ENCODE results near the gene RNASE2. TPM values are rescaled to one million over a fixed set of nuclear protein-coding genes. Genes with fewer than 3 reads are reported as not detected.
"Not testable (repeated sequence)": the region's sequence is repeated elsewhere in the genome, so short reads cannot be mapped to it uniquely, and the experiment has no call there.

Gene RNASE2
- not detected in 2 replicates for total RNA-seq

DNA sequence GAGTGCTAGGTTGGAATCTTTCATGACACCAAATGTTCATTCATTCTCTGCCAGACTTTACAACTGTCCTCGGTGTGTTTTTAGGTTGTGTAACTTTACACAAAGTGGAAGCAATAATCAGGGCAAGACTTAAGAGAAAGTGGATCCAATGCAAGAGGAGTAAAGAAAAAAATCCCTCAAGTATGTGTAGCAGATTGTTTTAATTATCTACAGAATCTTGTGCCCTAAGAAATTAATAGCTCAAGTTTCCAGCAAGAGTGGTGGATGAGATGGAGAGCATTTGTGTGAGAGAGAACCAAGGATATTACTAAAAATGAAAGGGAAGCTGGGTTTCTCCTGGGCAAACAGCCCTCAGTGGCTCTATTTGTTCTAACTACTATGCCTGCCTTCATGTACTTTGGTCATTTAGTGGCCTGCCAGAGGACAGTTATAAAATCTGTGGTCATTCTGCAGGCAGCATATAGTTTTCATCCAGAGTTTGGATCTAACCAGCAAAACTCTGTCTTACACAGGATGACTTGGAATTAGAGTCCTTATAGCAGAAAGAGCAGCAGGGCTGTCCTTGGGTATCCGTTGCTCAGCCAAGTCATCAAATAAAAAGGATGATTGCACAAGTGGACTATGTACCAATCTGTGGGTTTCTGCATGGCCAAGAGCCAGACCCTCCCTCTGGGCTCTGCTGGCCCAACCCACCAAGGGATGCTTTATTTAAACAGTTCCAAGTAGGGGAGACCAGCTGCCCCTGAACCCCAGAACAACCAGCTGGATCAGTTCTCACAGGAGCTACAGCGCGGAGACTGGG is at the start of gene RNASE2:
Gene RNASE2 (plus strand): TSS at position 752 of the 802 bp plus-strand sequence. CDS start 285 bp downstream, outside the sequence.
- H3K9me3 Mint-ChIP-seq; DNase-seq (ENCODE audit: low spot score); H3K27me3 Mint-ChIP-seq (ENCODE audit: insufficient read depth); H3K4me1 Mint-ChIP-seq (ENCODE audit: low read depth); H3K36me3 Mint-ChIP-seq (ENCODE audit: low read depth); intact Hi-C loops (cut with micrococcal nuclease); H3K4me3 Mint-ChIP-seq; H3K27ac Mint-ChIP-seq: not testable (repeated sequence)

DNA sequence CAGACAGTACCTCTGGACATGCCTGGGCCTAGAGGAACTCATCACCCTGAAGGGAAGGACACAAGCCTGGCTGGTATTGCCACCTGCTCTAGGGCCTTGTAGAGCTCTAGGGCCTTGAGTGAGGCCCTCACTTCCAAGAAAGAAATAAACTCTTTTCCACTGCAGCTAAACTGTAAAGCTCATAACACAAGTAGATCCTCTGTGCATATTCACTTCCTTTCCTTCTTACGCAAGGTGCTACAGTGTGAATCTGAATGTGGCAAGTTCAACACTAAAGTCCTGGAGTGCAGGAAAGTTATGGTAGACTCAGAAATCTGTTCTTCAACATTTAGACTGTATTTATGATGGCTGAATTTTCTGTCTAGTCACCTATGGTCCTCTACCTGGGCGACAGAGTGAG is 49.6 kb upstream of the RNASE2 start:
- H3K27ac Mint-ChIP-seq, result no peak overlapping the region
- no peak for DNase-seq (ENCODE audit: low spot score)
- H3K4me3 Mint-ChIP-seq, result no peak overlapping the region
- intact Hi-C loops (cut with micrococcal nuclease), result no loop called here
- no peaks in the 10 kb centered on the region for H3K4me1 Mint-ChIP-seq (ENCODE audit: low read depth)
- H3K9me3 Mint-ChIP-seq, result no peaks in the 10 kb centered on the region
- H3K27me3 Mint-ChIP-seq (ENCODE audit: insufficient read depth), result no peaks in the 10 kb centered on the region
- H3K36me3 Mint-ChIP-seq (ENCODE audit: low read depth), result no peaks in the 10 kb centered on the region

DNA sequence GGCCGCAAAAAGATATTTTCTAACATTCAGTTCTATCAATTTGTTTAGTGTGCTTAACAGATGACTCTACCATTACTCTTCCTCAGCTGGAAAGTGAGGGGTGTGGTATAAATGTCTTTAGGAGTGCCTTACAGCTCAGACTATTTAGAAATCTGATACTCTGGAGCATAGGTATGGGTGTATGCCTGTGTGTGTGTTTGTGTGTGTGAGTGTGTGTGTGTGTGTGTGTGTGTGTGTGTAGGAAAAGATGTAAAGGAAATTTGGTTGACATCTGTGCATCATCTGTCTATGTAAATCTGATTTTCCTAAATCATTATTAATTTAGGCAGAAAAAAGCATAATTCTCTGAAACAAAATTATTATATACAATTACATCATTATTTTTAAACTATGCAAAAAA is 48.1 kb upstream of the RNASE2 start:
- Mint-ChIP-seq H3K4me3 (no peak overlapping the region), H3K27ac (no peak overlapping the region), H3K27me3 (ENCODE audit: insufficient read depth) (peaks cover 4% of the 10 kb centered on the region), H3K36me3 (ENCODE audit: low read depth) (no peaks in the 10 kb centered on the region), H3K9me3 (no peaks in the 10 kb centered on the region), H3K4me1 (ENCODE audit: low read depth) (no peaks in the 10 kb centered on the region)
- DNase-seq (ENCODE audit: low spot score), result no peak
- intact Hi-C loops (cut with micrococcal nuclease), result no loop called here

DNA sequence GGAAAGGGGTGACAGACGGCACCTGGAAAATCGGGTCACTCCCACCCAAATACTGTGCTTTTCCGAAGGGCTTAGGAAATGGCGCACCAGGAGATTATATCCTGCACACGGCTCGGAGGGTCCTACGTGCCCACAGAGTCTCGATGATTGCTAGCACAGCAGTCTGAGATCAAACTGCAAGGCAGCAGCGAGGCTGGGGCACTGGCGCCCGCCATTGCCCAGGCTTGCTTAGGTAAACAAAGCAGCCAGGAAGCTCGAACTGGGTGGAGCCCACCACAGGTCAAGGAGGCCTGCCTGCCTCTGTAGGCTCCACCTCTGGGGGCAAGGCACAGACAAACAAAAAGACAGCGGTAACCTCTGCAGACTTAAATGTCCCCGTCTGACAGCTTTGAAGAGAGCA is 44.5 kb upstream of the RNASE2 start:
- H3K27ac Mint-ChIP-seq; H3K27me3 Mint-ChIP-seq (ENCODE audit: insufficient read depth); H3K4me3 Mint-ChIP-seq; intact Hi-C loops (cut with micrococcal nuclease); DNase-seq (ENCODE audit: low spot score); H3K36me3 Mint-ChIP-seq (ENCODE audit: low read depth); H3K9me3 Mint-ChIP-seq; H3K4me1 Mint-ChIP-seq (ENCODE audit: low read depth): not testable (repeated sequence)

DNA sequence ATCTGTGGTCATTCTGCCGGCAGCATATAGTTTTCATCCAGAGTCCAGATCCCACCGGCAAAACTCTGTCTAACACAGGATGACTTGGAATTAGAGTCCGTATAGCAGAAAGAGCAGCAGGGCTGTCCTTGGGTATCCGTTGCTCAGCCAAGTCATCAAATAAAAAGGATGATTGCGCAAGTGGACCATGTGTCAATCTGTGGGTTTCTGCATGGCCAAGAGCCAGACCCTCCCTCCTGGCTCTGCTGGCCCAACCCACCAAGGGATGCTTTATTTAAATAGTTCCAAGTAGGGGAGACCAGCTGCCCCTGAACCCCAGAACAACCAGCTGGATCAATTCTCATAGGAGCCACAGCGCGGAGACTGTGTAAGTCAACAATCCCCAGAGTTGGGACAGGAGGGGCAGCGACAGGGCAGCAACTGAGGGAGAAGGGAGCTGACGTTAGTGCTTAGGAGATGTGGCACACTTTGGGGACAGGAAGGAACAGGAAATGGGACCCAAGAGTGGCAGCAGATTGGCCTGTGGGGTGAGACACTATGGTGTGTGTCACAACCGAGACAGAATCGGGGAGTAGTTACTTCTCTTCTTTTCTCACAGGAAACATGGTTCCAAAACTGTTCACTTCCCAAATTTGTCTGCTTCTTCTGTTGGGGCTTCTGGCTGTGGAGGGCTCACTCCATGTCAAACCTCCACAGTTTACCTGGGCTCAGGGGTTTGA is 36.1 kb upstream of the RNASE2 start:
- H3K4me3 Mint-ChIP-seq; H3K36me3 Mint-ChIP-seq (ENCODE audit: low read depth); intact Hi-C loops (cut with micrococcal nuclease); H3K27ac Mint-ChIP-seq; H3K27me3 Mint-ChIP-seq (ENCODE audit: insufficient read depth); H3K4me1 Mint-ChIP-seq (ENCODE audit: low read depth); H3K9me3 Mint-ChIP-seq; DNase-seq (ENCODE audit: low spot score): not testable (repeated sequence)

DNA sequence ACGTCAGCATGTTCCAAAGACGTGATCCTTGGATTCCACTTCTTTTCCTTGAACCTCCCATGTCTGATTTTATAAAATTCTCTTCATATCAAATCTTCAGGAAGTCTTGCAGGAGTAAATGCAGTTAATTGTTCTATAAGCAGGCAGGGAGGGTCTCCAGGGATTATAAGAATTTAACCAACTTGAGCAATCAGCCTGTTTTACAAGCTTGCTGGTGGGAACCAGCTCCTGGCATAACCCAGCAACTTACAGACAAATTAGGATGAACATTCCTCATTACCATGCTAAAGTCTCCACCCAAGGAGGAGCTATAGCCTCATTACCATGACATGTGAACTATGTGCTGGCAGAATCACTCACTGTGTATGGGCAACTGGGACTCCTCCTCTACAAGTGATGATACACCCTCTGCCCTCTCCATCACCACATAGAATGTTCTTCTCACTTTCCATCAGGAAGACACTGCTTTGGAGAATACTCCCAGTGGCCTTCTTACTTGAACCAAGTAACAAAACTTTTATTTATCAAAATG is 31.5 kb upstream of the RNASE2 start:
- H3K36me3 Mint-ChIP-seq (ENCODE audit: low read depth); H3K27ac Mint-ChIP-seq; intact Hi-C loops (cut with micrococcal nuclease); DNase-seq (ENCODE audit: low spot score); H3K4me1 Mint-ChIP-seq (ENCODE audit: low read depth); H3K4me3 Mint-ChIP-seq; H3K27me3 Mint-ChIP-seq (ENCODE audit: insufficient read depth): not testable (repeated sequence)
- H3K9me3 Mint-ChIP-seq, result peaks cover 19% of the 10 kb centered on the region

DNA sequence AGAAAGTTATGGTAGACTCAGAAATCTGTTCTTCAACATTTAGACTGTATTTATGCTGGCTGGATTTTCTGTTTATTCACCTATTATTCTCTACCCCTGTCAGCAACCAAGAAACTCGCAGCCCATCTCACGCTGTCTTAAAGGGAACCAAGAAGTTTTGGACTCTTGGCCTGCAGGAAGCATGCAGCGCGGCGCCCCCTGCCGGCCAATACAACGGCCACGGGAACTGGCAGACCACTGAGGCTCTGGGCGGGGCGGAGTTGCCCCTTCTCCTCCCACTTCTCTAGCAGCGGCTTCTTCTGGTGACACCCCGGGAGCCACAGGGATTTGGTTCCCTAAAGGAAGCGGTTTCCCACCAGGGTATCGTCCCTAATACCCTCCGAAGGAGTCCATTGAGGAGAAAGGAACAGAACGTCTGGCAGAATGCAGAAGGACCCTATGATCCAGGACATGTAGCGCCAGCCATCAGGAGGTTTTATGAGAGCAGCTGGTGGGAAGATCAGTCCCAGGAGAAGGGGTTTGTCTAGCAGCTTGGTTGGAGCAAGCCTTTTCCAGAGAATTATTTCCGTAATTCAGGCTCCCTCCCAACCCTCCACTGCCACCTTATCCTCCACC is 21.0 kb upstream of the RNASE2 start:
- DNase-seq (ENCODE audit: low spot score), result no peak
- H3K27me3 Mint-ChIP-seq (ENCODE audit: insufficient read depth), result no peaks in the 10 kb centered on the region
- H3K27ac Mint-ChIP-seq, result no peak overlapping the region
- intact Hi-C loops (cut with micrococcal nuclease), result no loop called here
- H3K36me3 Mint-ChIP-seq (ENCODE audit: low read depth), result no peaks in the 10 kb centered on the region
- no peaks in the 10 kb centered on the region for H3K4me1 Mint-ChIP-seq (ENCODE audit: low read depth)
- no peak overlapping the region for H3K4me3 Mint-ChIP-seq
- H3K9me3 Mint-ChIP-seq, result peaks cover under 1% of the 10 kb centered on the region

DNA sequence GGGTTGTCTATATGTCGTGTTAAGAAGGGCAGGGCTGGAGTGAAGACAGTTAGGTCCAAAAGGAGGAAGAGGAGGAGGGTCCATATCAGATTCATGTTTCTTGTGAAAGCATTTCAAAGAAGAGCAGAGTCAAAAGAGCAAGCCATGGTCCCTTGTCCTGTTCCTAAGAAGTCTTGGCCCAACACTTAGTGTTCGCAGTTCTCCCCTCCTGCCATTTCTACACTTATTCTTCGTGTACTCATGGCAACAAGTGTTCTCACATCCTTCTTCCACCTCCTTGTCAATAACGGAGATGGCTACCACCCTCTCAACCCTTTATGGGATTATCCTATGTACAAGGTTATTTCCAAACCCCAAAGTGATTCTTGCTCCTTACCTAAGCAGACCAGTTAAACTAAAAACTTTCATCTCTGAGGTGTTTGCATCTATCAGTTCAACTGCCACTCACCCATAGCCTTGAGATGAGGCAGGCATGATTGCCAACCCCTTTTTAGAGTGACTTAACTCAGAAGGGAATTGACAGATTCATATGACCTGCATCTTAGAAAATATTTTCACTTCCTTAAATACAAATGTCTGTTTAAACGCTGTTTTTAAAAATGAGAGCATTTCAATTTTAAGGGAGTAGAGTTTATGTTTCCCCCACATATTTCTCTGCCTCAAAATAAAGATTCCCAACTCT is 19.8 kb upstream of the RNASE2 start:
- no peaks in the 10 kb centered on the region for H3K9me3 Mint-ChIP-seq
- DNase-seq (ENCODE audit: low spot score), result no peak
- H3K36me3 Mint-ChIP-seq (ENCODE audit: low read depth), result no peaks in the 10 kb centered on the region
- H3K27me3 Mint-ChIP-seq (ENCODE audit: insufficient read depth), result no peaks in the 10 kb centered on the region
- no peak overlapping the region for H3K4me3 Mint-ChIP-seq
- H3K4me1 Mint-ChIP-seq (ENCODE audit: low read depth), result no peaks in the 10 kb centered on the region
- intact Hi-C loops (cut with micrococcal nuclease), result no loop called here
- H3K27ac Mint-ChIP-seq, result no peak overlapping the region

DNA sequence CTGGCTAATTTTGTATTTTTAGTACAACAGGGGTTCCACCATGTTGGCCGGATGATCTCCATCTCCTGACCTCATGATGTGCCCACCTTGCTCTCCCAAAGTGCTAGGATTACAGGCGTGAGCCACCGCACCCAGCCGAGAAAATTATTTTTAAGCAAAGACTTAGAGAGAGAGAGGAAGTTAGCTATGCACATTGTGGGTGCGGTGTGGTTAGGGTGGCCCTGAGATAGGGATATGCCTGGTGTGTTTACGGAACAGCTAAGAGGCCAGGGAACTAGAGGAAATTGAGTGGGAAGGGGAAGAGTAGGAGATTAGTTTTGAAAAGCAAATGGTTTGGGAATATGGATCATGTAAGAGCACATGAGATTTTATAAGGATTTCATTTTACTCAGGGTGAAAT is 10.1 kb upstream of the RNASE2 start:
- H3K4me3 Mint-ChIP-seq; H3K27ac Mint-ChIP-seq; H3K36me3 Mint-ChIP-seq (ENCODE audit: low read depth); H3K4me1 Mint-ChIP-seq (ENCODE audit: low read depth); DNase-seq (ENCODE audit: low spot score); H3K27me3 Mint-ChIP-seq (ENCODE audit: insufficient read depth); H3K9me3 Mint-ChIP-seq; intact Hi-C loops (cut with micrococcal nuclease): not testable (repeated sequence)

DNA sequence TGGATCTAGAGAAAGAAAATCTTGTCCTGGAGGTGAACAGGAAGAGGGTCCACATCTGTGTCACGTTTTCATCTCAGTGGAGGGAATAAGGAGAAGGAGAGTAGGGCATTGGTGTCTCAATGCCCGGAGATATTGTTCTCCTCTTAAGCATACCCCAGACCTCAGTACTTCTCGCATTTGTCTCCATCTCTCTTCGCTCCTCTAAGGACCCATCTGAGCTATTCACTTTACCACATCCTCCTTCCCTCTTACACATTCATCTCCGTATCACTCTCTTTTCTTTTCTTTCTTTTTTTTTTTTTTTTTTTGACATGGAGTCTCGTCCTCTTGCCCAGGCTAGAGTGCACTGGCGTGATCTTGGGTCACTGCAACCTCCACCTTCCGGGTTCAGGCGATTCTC is 8.6 kb upstream of the RNASE2 start:
- H3K4me1 Mint-ChIP-seq (ENCODE audit: low read depth); H3K36me3 Mint-ChIP-seq (ENCODE audit: low read depth); H3K4me3 Mint-ChIP-seq; H3K9me3 Mint-ChIP-seq; intact Hi-C loops (cut with micrococcal nuclease); DNase-seq (ENCODE audit: low spot score); H3K27ac Mint-ChIP-seq; H3K27me3 Mint-ChIP-seq (ENCODE audit: insufficient read depth): not testable (repeated sequence)

DNA sequence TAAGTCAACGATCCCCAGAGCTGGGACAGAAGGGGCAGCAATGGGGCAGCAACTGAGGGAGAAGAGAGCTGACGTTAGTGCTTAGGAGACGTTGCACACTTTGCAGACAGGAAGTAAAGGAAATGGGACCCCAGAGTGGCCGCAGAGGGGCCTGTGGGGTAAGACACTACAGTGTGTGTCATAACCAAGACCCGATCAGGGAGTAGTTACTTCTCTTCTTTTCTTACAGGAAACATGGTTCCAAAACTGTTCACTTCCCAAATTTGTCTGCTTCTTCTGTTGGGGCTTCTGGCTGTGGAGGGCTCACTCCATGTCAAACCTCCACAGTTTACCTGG is 219 bp downstream of the RNASE2 start:
- H3K4me3 Mint-ChIP-seq; DNase-seq (ENCODE audit: low spot score); H3K9me3 Mint-ChIP-seq; H3K27me3 Mint-ChIP-seq (ENCODE audit: insufficient read depth); H3K36me3 Mint-ChIP-seq (ENCODE audit: low read depth); intact Hi-C loops (cut with micrococcal nuclease); H3K27ac Mint-ChIP-seq: not testable (repeated sequence)
- peaks cover 13% of the 10 kb centered on the region for H3K4me1 Mint-ChIP-seq (ENCODE audit: low read depth)

DNA sequence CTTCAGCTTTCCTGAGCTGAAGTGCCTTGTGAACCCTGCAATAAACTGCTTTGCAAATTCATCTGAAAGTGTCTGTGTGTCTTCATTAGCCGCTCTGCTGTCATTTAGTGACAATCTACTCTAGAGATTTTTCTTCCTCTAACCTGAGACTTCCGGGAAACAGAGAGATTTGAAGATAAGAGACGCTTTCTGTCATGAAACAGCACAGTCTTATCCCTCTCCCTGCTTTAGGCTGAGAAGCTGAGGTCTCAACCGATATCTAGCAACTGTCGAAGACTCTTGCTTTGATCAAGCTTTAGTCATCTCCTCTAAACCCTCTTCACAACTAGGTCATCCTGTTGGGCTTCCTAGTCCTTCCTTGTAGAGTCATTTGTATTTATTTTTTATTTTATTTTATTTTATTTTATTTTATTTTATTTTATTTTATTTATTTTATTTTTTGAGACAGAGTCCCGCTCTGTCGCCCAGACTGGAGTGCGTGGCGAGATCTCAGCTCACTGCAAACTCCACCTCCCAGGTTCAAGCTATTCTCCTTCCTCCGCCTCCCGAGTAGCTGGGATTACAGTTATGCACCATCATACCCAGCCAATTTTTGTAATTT is 1.2 kb downstream of the RNASE2 start:
- H3K4me1 Mint-ChIP-seq (ENCODE audit: low read depth), result peaks cover 23% of the 10 kb centered on the region
- no peak for DNase-seq (ENCODE audit: low spot score)
- H3K27ac Mint-ChIP-seq, result no peak overlapping the region
- no peaks in the 10 kb centered on the region for H3K36me3 Mint-ChIP-seq (ENCODE audit: low read depth)
- no peaks in the 10 kb centered on the region for H3K9me3 Mint-ChIP-seq
- intact Hi-C loops (cut with micrococcal nuclease), result no loop called here
- no peaks in the 10 kb centered on the region for H3K27me3 Mint-ChIP-seq (ENCODE audit: insufficient read depth)
- no peak overlapping the region for H3K4me3 Mint-ChIP-seq

Data from activated T-helper 1 cell treated with anti-CD3 and anti-CD28 coated beads, Interleukin-12 subunit alpha, Interleukin-12 subunit beta, Interleukin-2, Interleukin-4 antibody, amounts not matched to agents 30 ng/mL and 10 ng/mL and 1 ng/mL, durations not matched to agents 14 hours and 24 hours and 36 hours (primary cell).